ENCODE measurements around the gene PPARG.

- TF ChIP-seq CTCF (IDR thresholded peaks at IDR 0.05; ENCODE audit: poor library complexity) (no peak), EZH2phosphoT487 (IDR thresholded peaks at IDR 0.05; ENCODE audit: low read depth, severe bottlenecking, unreplicated experiment) (no peak), EZH2 (IDR thresholded peaks at IDR 0.05; ENCODE audit: borderline replicate concordance) (no peak)
These were observed 78.5 kb downstream of the PPARG start for GRCh38 chr3:12367346-12367745.

All from hepatocyte (in vitro differentiated cells).